ENCODE results near the gene MANSC1.

MANSC1 gene

DNA sequence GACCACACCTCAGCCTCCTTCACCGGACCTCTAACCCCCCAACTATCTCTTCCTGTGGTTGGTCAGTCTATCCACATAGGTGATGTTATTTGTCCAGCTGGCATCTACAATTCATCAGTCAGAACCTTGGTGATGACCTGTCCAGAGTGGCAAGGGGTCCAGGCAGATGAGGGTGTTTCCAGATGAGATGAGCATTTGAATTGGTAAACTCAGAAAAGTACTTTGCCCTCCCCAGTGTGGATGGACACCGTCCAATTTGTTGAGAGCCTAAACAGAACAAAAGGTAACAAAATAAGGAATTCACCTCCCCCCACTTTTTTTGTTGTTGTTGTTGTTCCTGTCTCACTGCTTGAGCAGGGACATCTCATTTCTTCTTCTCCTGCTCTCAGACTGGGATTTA is 48.9 kb downstream of the MANSC1 start:
- H3K4me3 ChIP-seq (ENCODE audit: low read depth, low read length) = no peak overlapping the region
- no peak for DNase-seq (ENCODE audit: low read depth)
- TF ChIP-seq, protein P1, sequence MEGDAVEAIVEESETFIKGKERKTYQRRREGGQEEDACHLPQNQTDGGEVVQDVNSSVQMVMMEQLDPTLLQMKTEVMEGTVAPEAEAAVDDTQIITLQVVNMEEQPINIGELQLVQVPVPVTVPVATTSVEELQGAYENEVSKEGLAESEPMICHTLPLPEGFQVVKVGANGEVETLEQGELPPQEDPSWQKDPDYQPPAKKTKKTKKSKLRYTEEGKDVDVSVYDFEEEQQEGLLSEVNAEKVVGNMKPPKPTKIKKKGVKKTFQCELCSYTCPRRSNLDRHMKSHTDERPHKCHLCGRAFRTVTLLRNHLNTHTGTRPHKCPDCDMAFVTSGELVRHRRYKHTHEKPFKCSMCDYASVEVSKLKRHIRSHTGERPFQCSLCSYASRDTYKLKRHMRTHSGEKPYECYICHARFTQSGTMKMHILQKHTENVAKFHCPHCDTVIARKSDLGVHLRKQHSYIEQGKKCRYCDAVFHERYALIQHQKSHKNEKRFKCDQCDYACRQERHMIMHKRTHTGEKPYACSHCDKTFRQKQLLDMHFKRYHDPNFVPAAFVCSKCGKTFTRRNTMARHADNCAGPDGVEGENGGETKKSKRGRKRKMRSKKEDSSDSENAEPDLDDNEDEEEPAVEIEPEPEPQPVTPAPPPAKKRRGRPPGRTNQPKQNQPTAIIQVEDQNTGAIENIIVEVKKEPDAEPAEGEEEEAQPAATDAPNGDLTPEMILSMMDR (IDR thresholded peaks at IDR 0.05; ENCODE audit: low read depth, low read length) = no peak
- TF ChIP-seq POLR2A (IDR thresholded peaks at IDR 0.05; ENCODE audit: extremely low read depth, insufficient read length) (no peak), MYC (IDR thresholded peaks at IDR 0.05; ENCODE audit: low read depth, low read length) (no peak)
- TF ChIP-seq, protein P2, sequence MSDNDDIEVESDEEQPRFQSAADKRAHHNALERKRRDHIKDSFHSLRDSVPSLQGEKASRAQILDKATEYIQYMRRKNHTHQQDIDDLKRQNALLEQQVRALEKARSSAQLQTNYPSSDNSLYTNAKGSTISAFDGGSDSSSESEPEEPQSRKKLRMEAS (IDR thresholded peaks at IDR 0.05; ENCODE audit: low read depth, low read length) = no peak

DNA sequence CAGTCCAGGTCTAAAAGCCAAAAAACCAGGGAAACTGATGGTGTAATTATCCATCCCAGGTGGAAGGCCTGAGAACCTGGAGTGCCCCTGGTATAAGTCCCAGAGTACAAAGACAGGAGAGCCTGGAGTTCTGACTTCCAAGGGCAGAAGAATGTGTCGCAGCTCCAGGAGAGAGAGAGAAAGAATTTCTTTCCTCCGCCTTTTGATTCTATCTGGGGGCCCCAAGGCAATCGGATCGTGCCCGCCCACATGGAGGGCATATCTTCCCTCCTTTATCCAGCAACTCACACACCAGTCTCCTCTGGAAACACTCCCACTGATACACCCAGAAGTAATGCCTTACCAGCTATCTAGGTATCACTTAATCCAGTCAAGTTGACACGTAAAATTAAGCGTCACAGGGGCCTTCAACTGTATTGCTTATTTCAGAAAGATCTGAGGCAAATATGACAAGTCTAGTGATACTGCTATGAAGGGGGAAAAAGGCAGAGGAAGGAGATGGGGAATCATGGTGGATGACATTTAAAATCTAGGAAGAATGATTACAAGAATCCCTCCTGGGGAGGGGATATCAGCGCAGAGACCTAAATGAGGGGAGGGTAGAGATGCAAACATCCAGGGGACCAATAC is 52.7 kb downstream of the MANSC1 start:
- TF ChIP-seq MYC (IDR thresholded peaks at IDR 0.05; ENCODE audit: low read depth, low read length) = no peak
- TF ChIP-seq POLR2A (IDR thresholded peaks at IDR 0.05; ENCODE audit: extremely low read depth, insufficient read length) = no peak
- TF ChIP-seq, protein P2 (IDR thresholded peaks at IDR 0.05; ENCODE audit: low read depth, low read length) = no peak
- TF ChIP-seq, protein P1 (IDR thresholded peaks at IDR 0.05; ENCODE audit: low read depth, low read length) = no peak
- no peak overlapping the region for H3K4me3 ChIP-seq (ENCODE audit: low read depth, low read length)
- no peak for DNase-seq (ENCODE audit: low read depth)

DNA sequence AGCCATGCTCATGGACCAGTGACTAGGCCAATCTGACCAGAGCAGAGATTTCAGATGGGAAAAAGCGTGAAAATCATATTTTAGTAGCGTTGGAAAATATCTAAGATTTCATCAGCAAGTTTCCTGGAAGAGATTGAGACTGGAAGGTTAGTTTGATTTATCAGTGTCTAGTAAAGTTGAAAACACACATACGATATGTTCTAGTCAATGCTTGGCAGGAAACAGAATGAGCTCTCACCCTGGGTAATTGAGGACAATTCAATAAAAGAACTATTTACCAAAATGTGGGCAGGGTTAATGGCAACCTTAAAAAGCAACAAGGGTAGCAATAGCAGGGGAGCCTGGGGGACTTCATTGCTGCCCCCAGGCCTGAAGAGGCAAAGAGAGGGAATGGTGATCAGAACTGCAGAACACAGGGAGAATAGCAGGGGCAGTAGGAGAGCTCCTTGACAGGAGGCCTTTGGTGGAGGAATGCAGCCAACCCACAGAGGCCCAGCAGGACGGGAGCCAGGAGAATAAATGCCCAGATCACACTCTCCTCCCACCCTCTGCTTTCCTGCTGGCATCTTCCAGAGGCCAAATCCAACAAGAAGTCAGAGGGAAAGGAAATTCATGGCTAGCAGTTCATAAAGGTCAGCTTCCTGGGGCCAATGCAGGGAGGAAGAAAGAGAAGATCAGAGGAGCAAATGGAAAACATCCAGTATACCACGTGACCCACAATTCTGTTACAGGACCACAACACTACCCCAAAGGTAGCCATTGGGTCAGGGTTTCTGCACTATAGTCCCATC is 55.6 kb downstream of the MANSC1 start:
- DNase-seq (ENCODE audit: low read depth) = no peak
- no peak overlapping the region for H3K4me3 ChIP-seq (ENCODE audit: low read depth, low read length)
- TF ChIP-seq POLR2A (IDR thresholded peaks at IDR 0.05; ENCODE audit: extremely low read depth, insufficient read length) (no peak), MYC (IDR thresholded peaks at IDR 0.05; ENCODE audit: low read depth, low read length) (no peak)
- TF ChIP-seq, protein P1 (IDR thresholded peaks at IDR 0.05; ENCODE audit: low read depth, low read length) = no peak
- TF ChIP-seq, protein P2 (IDR thresholded peaks at IDR 0.05; ENCODE audit: low read depth, low read length) = no peak

DNA sequence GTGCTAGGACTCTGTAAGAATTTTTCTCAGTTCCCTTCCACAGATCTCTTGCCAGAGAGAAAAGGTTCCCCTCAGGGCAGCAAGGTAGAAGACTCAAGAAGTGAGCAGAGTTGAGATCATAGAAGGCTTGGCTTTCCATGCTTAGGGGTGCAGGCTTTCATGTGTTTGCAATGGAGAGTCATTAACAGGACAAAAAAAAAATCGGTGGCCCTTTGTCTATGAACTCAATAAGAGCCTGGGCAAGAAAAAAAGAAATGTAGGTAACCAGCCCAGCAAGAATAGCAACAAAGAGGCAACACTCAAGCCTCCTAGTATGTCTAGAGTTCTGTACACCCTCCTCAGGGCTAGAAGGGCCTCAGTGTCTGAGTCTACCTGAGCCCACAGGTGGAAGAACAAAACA is 59.8 kb downstream of the MANSC1 start:
- TF ChIP-seq MYC (IDR thresholded peaks at IDR 0.05; ENCODE audit: low read depth, low read length) (no peak), POLR2A (IDR thresholded peaks at IDR 0.05; ENCODE audit: extremely low read depth, insufficient read length) (no peak)
- TF ChIP-seq, protein P2 (IDR thresholded peaks at IDR 0.05; ENCODE audit: low read depth, low read length) = no peak
- TF ChIP-seq, protein P1 (IDR thresholded peaks at IDR 0.05; ENCODE audit: low read depth, low read length) = no peak
- no peak overlapping the region for H3K4me3 ChIP-seq (ENCODE audit: low read depth, low read length)
- no peak for DNase-seq (ENCODE audit: low read depth)

DNA sequence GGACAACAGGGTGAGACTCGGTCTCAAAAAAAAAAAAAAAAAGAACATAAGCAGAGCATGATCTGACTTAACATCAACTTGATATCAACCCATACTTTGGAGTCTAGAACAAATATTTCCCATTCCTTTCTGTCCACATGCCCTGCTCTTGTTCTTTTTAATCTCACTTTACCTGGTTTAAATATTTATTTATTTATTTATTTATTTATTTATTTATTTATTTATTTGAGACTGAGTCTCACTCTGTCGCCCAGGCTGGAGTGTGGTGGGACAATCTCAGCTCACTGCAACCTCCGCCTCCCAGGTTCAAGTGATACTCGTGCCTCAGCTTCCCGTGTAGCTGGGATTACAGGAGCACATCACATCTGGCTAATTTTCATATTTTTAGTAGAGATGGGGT is 63.6 kb downstream of the MANSC1 start:
- TF ChIP-seq, protein P2 (IDR thresholded peaks at IDR 0.05; ENCODE audit: low read depth, low read length) = no peak
- TF ChIP-seq, protein P1 (IDR thresholded peaks at IDR 0.05; ENCODE audit: low read depth, low read length) = no peak
- no peak for TF ChIP-seq POLR2A (IDR thresholded peaks at IDR 0.05; ENCODE audit: extremely low read depth, insufficient read length)
- no peak for TF ChIP-seq MYC (IDR thresholded peaks at IDR 0.05; ENCODE audit: low read depth, low read length)
- H3K4me3 ChIP-seq (ENCODE audit: low read depth, low read length) = no peak overlapping the region
- DNase-seq (ENCODE audit: low read depth) = no peak

Data from NB4 (cell line).